ENCODE results near the gene UTP25.
"Not testable (repeated sequence)": the region's sequence is repeated elsewhere in the genome, so short reads cannot be mapped to it uniquely, and the experiment has no call there.

Gene UTP25

GRCh38 chr1:209900734-209901133 lies 73.0 kb downstream of the UTP25 start:
- DNase-seq, result no peak

- DNase-seq, result no peak
Measured at GRCh38 chr1:209901211-209901610, 73.4 kb downstream of the UTP25 start.

GRCh38 chr1:209904774-209905173 lies 77.0 kb downstream of the UTP25 start:
- DNase-seq, result not testable (repeated sequence)
